ENCODE measurements around the gene FOXA2. TPM values are rescaled to one million over a fixed set of nuclear protein-coding genes. Genes with fewer than 3 reads are reported as not detected.

Gene FOXA2
- total and polyA plus RNA-seq, 2 donors (not counting 1 experiment from before 2014, with no cell fraction given), result not detected

GRCh38 chr20:22557403-22558276 lies 26.7 kb downstream of the FOXA2 start:
- no peaks in the 10 kb centered on the region for H3K79me2 ChIP-seq (ENCODE audit: control insufficient read depth, insufficient read depth, low read length)
- Mint-ChIP-seq H3K27ac (no peak overlapping the region), H3K9me3 (ENCODE audit: insufficient read depth) (no peaks in the 10 kb centered on the region), H3K4me3 (no peak overlapping the region), H3K4me1 (no peaks in the 10 kb centered on the region), H3K27me3 (peaks cover 62% of the 10 kb centered on the region)
- H3K27ac ChIP-seq (ENCODE audit: low read length in 2 of 2), result no peak overlapping the region
- H4K20me1 ChIP-seq (ENCODE audit: control insufficient read depth, insufficient read depth, low read length, poor library complexity, severe bottlenecking), result no peaks in the 10 kb centered on the region
- H2AFZ ChIP-seq (ENCODE audit: insufficient read depth, low read depth, low read length, poor library complexity, severe bottlenecking), result no peak overlapping the region
- H3K4me3 ChIP-seq (ENCODE audit: control extremely low read depth in 1 of 5, extremely low read depth in 1 of 5, insufficient read depth in 1 of 5, low read depth in 2 of 5, low read length in 4 of 5), result no peak overlapping the region
- no peak for ATAC-seq (ENCODE audit: low read depth)
- peaks cover 0 to 17% (median 12%) of the 10 kb centered on the region in 4 experiments for H3K27me3 ChIP-seq (replicated peaks in 1 of 4; ENCODE audit: control extremely low read depth in 1 of 4, control insufficient read depth in 3 of 4, insufficient read depth in 4 of 4, low read length in 3 of 4)
- CTCF ChIA-PET, result no interaction called here
- intact Hi-C loops (cut with micrococcal nuclease), result no loop called here
- H3K9ac ChIP-seq (ENCODE audit: low read length), result no peak overlapping the region
- WGBS (ENCODE audit: insufficient coverage), result 89% methylated on average over 13 of the region's 13 CpGs
- POLR2A ChIA-PET, result no interaction called here
- no peaks in the 10 kb centered on the region for H3K4me1 ChIP-seq (ENCODE audit: control insufficient read depth in 2 of 2, insufficient read depth in 2 of 2, low read length in 2 of 2)
- no peak for DNase-seq
- peaks cover 0 to 6% (median 1%) of the 10 kb centered on the region in 3 donors for H3K9me3 ChIP-seq (ENCODE audit: control extremely low read depth in 1 of 3, control insufficient read depth in 2 of 3, insufficient read depth in 1 of 3, low read length in 2 of 3)
- no peak for TF ChIP-seq CTCF (IDR thresholded peaks at IDR 0.05)
- TF ChIP-seq EZH2 (IDR thresholded peaks at IDR 0.05; ENCODE audit: borderline replicate concordance, insufficient read depth, low read depth, low read length, poor library complexity, severe bottlenecking), result no peak
- H3K4me2 ChIP-seq (replicated peaks; ENCODE audit: low read depth, low read length, poor library complexity, severe bottlenecking), result no peak overlapping the region
- H3K36me3 ChIP-seq (replicated peaks in 1 of 2; ENCODE audit: control extremely low read depth in 1 of 2, control insufficient read depth in 1 of 2, extremely low read depth in 1 of 2, insufficient read depth in 2 of 2, low read length in 1 of 2), result no peaks in the 10 kb centered on the region

- no peak overlapping the region for H3K4me3 Mint-ChIP-seq
- H3K27me3 Mint-ChIP-seq, result peaks cover 54% of the 10 kb centered on the region
- no peak overlapping the region for H2AFZ ChIP-seq (ENCODE audit: insufficient read depth, low read depth, low read length, poor library complexity, severe bottlenecking)
- ATAC-seq (ENCODE audit: low read depth), result no peak
- H3K4me3 ChIP-seq (ENCODE audit: control extremely low read depth in 1 of 5, extremely low read depth in 1 of 5, insufficient read depth in 1 of 5, low read depth in 2 of 5, low read length in 4 of 5), result no peak overlapping the region
- H3K27ac Mint-ChIP-seq, result no peak overlapping the region
- H3K4me2 ChIP-seq (replicated peaks; ENCODE audit: low read depth, low read length, poor library complexity, severe bottlenecking), result no peak overlapping the region
- H3K27me3 ChIP-seq (replicated peaks in 1 of 4; ENCODE audit: control extremely low read depth in 1 of 4, control insufficient read depth in 3 of 4, insufficient read depth in 4 of 4, low read length in 3 of 4), result peaks cover 0 to 10% (median 7%) of the 10 kb centered on the region in 4 experiments
- no peak overlapping the region for H3K27ac ChIP-seq (ENCODE audit: low read length in 2 of 2)
- WGBS (ENCODE audit: insufficient coverage), result 69% methylated on average over 3 of the region's 8 CpGs
- peaks cover 0 to 6% (median 1%) of the 10 kb centered on the region in 3 donors for H3K9me3 ChIP-seq (ENCODE audit: control extremely low read depth in 1 of 3, control insufficient read depth in 2 of 3, insufficient read depth in 1 of 3, low read length in 2 of 3)
- H3K4me1 ChIP-seq (ENCODE audit: control insufficient read depth in 2 of 2, insufficient read depth in 2 of 2, low read length in 2 of 2), result no peaks in the 10 kb centered on the region
- H4K20me1 ChIP-seq (ENCODE audit: control insufficient read depth, insufficient read depth, low read length, poor library complexity, severe bottlenecking), result no peaks in the 10 kb centered on the region
- H3K36me3 ChIP-seq (replicated peaks in 1 of 2; ENCODE audit: control extremely low read depth in 1 of 2, control insufficient read depth in 1 of 2, extremely low read depth in 1 of 2, insufficient read depth in 2 of 2, low read length in 1 of 2), result no peaks in the 10 kb centered on the region
- no peak for TF ChIP-seq EZH2 (IDR thresholded peaks at IDR 0.05; ENCODE audit: borderline replicate concordance, insufficient read depth, low read depth, low read length, poor library complexity, severe bottlenecking)
- TF ChIP-seq CTCF (IDR thresholded peaks at IDR 0.05), result no peak
- no peaks in the 10 kb centered on the region for H3K79me2 ChIP-seq (ENCODE audit: control insufficient read depth, insufficient read depth, low read length)
- POLR2A ChIA-PET, result no interaction called here
- CTCF ChIA-PET, result no interaction called here
- H3K9ac ChIP-seq (ENCODE audit: low read length), result no peak overlapping the region
- H3K4me1 Mint-ChIP-seq, result no peaks in the 10 kb centered on the region
- intact Hi-C loops (cut with micrococcal nuclease), result no loop called here
- DNase-seq, result no peak
- H3K9me3 Mint-ChIP-seq (ENCODE audit: insufficient read depth), result no peaks in the 10 kb centered on the region
Observed at GRCh38 chr20:22556565-22557056, 27.8 kb downstream of the FOXA2 start.
